Fibroblast of lung (primary cell): ENCODE results near the gene GC. TPM values are rescaled to one million over a fixed set of nuclear protein-coding genes. Genes with fewer than 3 reads are reported as not detected.

Experiments
- DNase-seq, 2 donors: peaks; one replicate each; pipeline versions ENCODE4 v3.0.0 to v3.0.0-alpha.2; 2010; ENCODE audit warnings: low read depth in 2 of 2
- H2AFZ ChIP-seq: 2 replicates; pipeline ENCODE4 v1.5.1; 2012; ENCODE audit warnings: low read length, control low read depth, inconsistent platforms
- H3K27ac ChIP-seq: 2 replicates; pipeline ENCODE4 v1.5.1; 2011; ENCODE audit warnings: low read length, control low read depth; ENCODE audit not compliant: insufficient read depth
- H3K27me3 ChIP-seq: 2 replicates; pipeline ENCODE4 v1.5.1; 2011; ENCODE audit warnings: mild to moderate bottlenecking, low read length; ENCODE audit not compliant: control insufficient read depth, insufficient read depth
- H3K36me3 ChIP-seq: 2 replicates; pipeline ENCODE4 v1.5.1; 2011; ENCODE audit warnings: low read length; ENCODE audit not compliant: control insufficient read depth, insufficient read depth
- H3K4me1 ChIP-seq: 2 replicates; pipeline ENCODE4 v1.5.1; 2011; ENCODE audit warnings: low read length; ENCODE audit not compliant: control insufficient read depth, insufficient read depth; ENCODE audit errors: extremely low read depth
- H3K4me2 ChIP-seq: 2 replicates; pipeline ENCODE4 v1.5.1; 2011; ENCODE audit warnings: low read length, control low read depth; ENCODE audit not compliant: insufficient read depth; ENCODE audit errors: extremely low read depth
- H3K4me3 ChIP-seq, 4 experiments: fragments of 200-600 bp in 1 of 4; sonication (generic) in 1 of 4; replicated peaks in 1 of 4; 2 replicates each; pipeline ENCODE4 v1.5.1; 2011 to 2016; ENCODE audit warnings: low read length in 4 of 4, low read depth in 3 of 4, mild to moderate bottlenecking in 3 of 4, control low read depth in 2 of 4, inconsistent platforms in 1 of 4, mixed read lengths in 1 of 4; ENCODE audit not compliant: insufficient read depth in 1 of 4; ENCODE audit errors: control extremely low read depth in 1 of 4
- H3K79me2 ChIP-seq: 2 replicates; pipeline ENCODE4 v1.5.1; 2012; ENCODE audit warnings: mild to moderate bottlenecking, low read length, inconsistent platforms; ENCODE audit not compliant: control insufficient read depth, insufficient read depth
- H3K9ac ChIP-seq: 2 replicates; pipeline ENCODE4 v1.5.1; 2011; ENCODE audit warnings: mild to moderate bottlenecking, low read length, control low read depth; ENCODE audit not compliant: insufficient read depth
- H3K9me3 ChIP-seq: 2 replicates; pipeline ENCODE4 v1.5.1; 2012; ENCODE audit warnings: low read depth, low read length; ENCODE audit not compliant: control insufficient read depth, insufficient read depth
- H4K20me1 ChIP-seq: 2 replicates; pipeline ENCODE4 v1.5.1; 2011; ENCODE audit warnings: low read length; ENCODE audit not compliant: control insufficient read depth, insufficient read depth; ENCODE audit errors: extremely low read depth
- EZH2 ChIP-seq: IDR thresholded peaks from 2 replicates; pipeline ENCODE4 v1.5.1; 2012; ENCODE audit warnings: low read length, control low read depth, mild to moderate bottlenecking; ENCODE audit errors: missing control alignments
- polyA plus RNA-seq, 2 donors: library from polyadenylated mRNA; depleted of rRNA in 1 of 2; stranded (reverse) in 1 of 2; unstranded in 1 of 2; fragments of >200 nt; gene quantifications; 2 replicates each; pipeline ENCODE4 v1.2.1, GENCODE V29; 2011 to 2012; ENCODE audit warnings: missing spikeins in 1 of 2
- total RNA-seq: library from RNA; depleted of rRNA; stranded (reverse); fragments of >200 nt; gene quantifications from 2 replicates; pipeline ENCODE4 v1.2.1, GENCODE V29; 2014
- TF ChIP-seq, protein P1 (sequence below), 2 donors: IDR thresholded peaks in 1 of 2; conservative IDR thresholded peaks in 1 of 2; 1 replicate in 1 of 2; 2 replicates in 1 of 2; pipeline ENCODE4 v1.5.1; 2011 to 2012; ENCODE audit warnings: low read length in 2 of 2, control low read depth in 1 of 2, inconsistent platforms in 1 of 2, low read depth in 1 of 2, mild to moderate bottlenecking in 1 of 2

The GC gene
- total and polyA plus RNA-seq, 2 donors (not counting 1 experiment from before 2014, with no cell fraction given), result not detected

DNA sequence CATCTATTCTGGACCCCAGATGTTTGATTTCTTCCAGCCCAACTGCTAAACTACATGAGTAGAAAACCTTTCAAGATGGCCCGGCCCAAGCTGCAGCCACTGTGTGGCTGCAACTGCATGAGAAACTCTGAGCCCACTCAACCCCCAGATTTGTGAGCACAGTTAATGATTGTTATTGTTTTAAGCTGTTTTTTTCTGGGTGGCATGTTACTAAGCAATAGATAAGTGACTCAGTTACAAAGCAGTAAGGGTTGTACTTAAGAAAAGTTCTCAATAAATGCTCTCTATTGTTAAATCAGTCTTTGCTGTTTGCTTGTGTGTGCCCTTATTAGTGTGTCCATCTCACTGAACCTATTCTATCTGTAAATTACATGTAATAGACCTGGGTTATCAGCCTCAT lies 51.8 kb downstream of the GC start:
- no peaks in the 10 kb centered on the region for H3K27me3 ChIP-seq
- peak in 1 of 2 donors; percentile 3 for DNase-seq
- H3K36me3 ChIP-seq, result no peaks in the 10 kb centered on the region

DNA sequence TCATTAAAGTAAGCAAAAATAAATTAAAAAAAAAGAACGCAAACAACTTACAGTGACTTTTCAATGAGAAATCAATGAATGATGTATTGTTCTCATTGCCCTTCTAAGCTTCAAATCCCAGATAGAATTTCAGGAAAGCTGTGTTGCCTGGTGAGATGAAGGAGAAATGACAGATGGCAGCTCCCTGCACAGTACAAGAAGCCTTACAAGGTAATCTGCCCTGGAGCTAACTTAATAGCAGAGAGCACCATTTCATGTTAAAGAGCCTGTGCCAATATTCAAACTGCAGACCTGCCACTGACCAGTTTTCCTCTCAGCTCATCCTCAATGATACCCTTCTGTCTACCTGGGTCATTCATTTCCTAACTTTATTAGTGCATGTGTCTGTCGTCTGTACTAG lies 54.0 kb downstream of the GC start:
- Histone ChIP-seq H3K4me2 (no peak overlapping the region), H3K9ac (no peak overlapping the region), H3K4me1 (no peaks in the 10 kb centered on the region), H2AFZ (no peak overlapping the region), H3K36me3 (no peaks in the 10 kb centered on the region), H3K4me3 (no peak overlapping the region), H3K27ac (no peak overlapping the region), H3K27me3 (no peaks in the 10 kb centered on the region), H3K9me3 (no peaks in the 10 kb centered on the region), H4K20me1 (no peaks in the 10 kb centered on the region), H3K79me2 (no peaks in the 10 kb centered on the region)
- no peak for TF ChIP-seq EZH2
- TF ChIP-seq, protein P1, sequence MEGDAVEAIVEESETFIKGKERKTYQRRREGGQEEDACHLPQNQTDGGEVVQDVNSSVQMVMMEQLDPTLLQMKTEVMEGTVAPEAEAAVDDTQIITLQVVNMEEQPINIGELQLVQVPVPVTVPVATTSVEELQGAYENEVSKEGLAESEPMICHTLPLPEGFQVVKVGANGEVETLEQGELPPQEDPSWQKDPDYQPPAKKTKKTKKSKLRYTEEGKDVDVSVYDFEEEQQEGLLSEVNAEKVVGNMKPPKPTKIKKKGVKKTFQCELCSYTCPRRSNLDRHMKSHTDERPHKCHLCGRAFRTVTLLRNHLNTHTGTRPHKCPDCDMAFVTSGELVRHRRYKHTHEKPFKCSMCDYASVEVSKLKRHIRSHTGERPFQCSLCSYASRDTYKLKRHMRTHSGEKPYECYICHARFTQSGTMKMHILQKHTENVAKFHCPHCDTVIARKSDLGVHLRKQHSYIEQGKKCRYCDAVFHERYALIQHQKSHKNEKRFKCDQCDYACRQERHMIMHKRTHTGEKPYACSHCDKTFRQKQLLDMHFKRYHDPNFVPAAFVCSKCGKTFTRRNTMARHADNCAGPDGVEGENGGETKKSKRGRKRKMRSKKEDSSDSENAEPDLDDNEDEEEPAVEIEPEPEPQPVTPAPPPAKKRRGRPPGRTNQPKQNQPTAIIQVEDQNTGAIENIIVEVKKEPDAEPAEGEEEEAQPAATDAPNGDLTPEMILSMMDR (conservative IDR thresholded peaks at IDR 0.05 in 1 of 2, IDR thresholded peaks at IDR 0.05 in 1 of 2; ENCODE audit: low read depth in 1 of 2, low read length in 2 of 2), result no peak
- no peak for DNase-seq

More for the DNA sequence above, 51.8 kb downstream of the GC start:
- Histone ChIP-seq H3K79me2 (no peaks in the 10 kb centered on the region), H3K4me2 (no peak overlapping the region), H3K9ac (no peak overlapping the region), H2AFZ (no peak overlapping the region), H4K20me1 (no peaks in the 10 kb centered on the region), H3K4me1 (no peaks in the 10 kb centered on the region), H3K9me3 (no peaks in the 10 kb centered on the region), H3K4me3 (no peak overlapping the region), H3K27ac (no peak overlapping the region)
- TF ChIP-seq, protein P1 (conservative IDR thresholded peaks at IDR 0.05 in 1 of 2, IDR thresholded peaks at IDR 0.05 in 1 of 2; ENCODE audit: low read depth in 1 of 2, low read length in 2 of 2), result no peak
- no peak for TF ChIP-seq EZH2

DNA sequence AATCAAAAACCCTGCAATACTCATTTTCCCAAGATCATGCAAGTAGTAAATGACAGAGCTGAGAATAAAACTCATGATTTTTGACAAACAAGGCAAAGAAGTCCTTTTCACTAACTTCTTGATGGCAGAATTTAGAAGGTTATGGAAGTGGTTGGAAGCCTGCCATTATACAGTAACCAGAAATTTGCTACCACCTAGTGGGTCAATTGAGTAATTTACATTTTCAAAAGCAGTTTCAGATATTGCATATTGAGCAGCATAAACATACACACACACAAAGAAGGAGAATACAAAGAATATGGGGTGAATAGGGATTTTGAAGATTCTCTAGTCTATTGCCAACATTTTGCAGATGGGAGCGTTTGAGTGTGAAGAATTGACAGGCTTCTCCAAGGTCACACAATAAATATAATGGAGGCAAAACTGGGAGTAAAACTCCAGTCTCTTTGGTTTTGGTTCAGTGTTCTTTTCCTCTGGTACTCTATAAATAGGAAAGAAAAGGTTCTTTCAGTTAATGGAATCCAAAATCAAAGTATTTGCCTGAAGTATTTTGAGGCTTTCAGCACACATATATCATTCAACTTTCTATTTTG lies 70.2 kb downstream of the GC start:
- Histone ChIP-seq H3K4me2 (no peak overlapping the region), H3K27me3 (no peaks in the 10 kb centered on the region), H3K9ac (no peak overlapping the region), H3K27ac (no peak overlapping the region), H3K36me3 (no peaks in the 10 kb centered on the region), H4K20me1 (no peaks in the 10 kb centered on the region), H3K79me2 (no peaks in the 10 kb centered on the region), H3K4me3 (no peak overlapping the region), H3K9me3 (no peaks in the 10 kb centered on the region), H3K4me1 (no peaks in the 10 kb centered on the region), H2AFZ (no peak overlapping the region)
- peak; percentile 52 to 81 for DNase-seq
- TF ChIP-seq, protein P1 (conservative IDR thresholded peaks at IDR 0.05 in 1 of 2, IDR thresholded peaks at IDR 0.05 in 1 of 2; ENCODE audit: low read depth in 1 of 2, low read length in 2 of 2), result peak; percentile 48 to 49
- TF ChIP-seq EZH2, result no peak
